Spinal cord (tissue), 10 donors: ENCODE data around the gene MAP10. TPM values are rescaled to one million over a fixed set of nuclear protein-coding genes. Genes with fewer than 3 reads are reported as not detected.

Experiments used
- DNase-seq, 6 donors: peaks; one replicate each; pipeline versions ENCODE4 v3.0.0 to v3.0.0-alpha.2; 2013 to 2015; ENCODE audit warnings: low spot score in 6 of 6, low read depth in 4 of 6
- H3K27ac ChIP-seq: one replicate; pipeline ENCODE4 v1.5.1; 2013; ENCODE audit warnings: low read depth, low read length, control low read depth
- H3K27me3 ChIP-seq: one replicate; pipeline ENCODE4 v1.6.1; 2013; ENCODE audit warnings: low read length; ENCODE audit not compliant: control insufficient read depth, insufficient read depth
- H3K36me3 ChIP-seq: one replicate; pipeline ENCODE4 v1.6.1; 2013; ENCODE audit warnings: low read length; ENCODE audit not compliant: control insufficient read depth, insufficient read depth
- H3K4me1 ChIP-seq: one replicate; pipeline ENCODE4 v1.6.1; 2013; ENCODE audit warnings: low read length; ENCODE audit not compliant: control insufficient read depth, insufficient read depth
- H3K4me3 ChIP-seq: one replicate; pipeline ENCODE4 v1.5.1; 2013; ENCODE audit warnings: low read depth, low read length, control low read depth
- H3K9me3 ChIP-seq: one replicate; pipeline ENCODE4 v1.6.1; 2013; ENCODE audit warnings: low read length; ENCODE audit not compliant: control insufficient read depth, insufficient read depth
- WGBS: methylation state at CpG from one replicate; pipeline ENCODE4 v1.1.5; 2013; ENCODE audit warnings: missing lambda C conversion rate; ENCODE audit not compliant: insufficient coverage; 5-methylcytosine and 5-hydroxymethylcytosine counted together
- polyA plus RNA-seq, 2 donors: library from polyadenylated mRNA; unstranded; fragments of 120-200 nt; gene quantifications; one replicate each; pipeline ENCODE4 v1.2.1, GENCODE V29; 2013; ENCODE audit not compliant: insufficient read length in 2 of 2
- small RNA-seq: library from RNA; depleted of rRNA; stranded (forward); fragments of <200 nt; gene quantifications from one replicate; pipeline ENCODE3, GENCODE V24; 2014; ENCODE audit warnings: low replicate concordance
- total RNA-seq, 2 donors: library from RNA; depleted of rRNA in 1 of 2; stranded (reverse); fragments of 120-200 nt in 1 of 2; fragments of >200 nt in 1 of 2; gene quantifications; one replicate each; pipeline versions ENCODE4 v1.2.3 to v1.2.4, GENCODE V29; 2013 to 2014
- donor health status: healthy.

MAP10 gene
- total and polyA plus RNA-seq, 4 donors, result 3.5 to 5.2 (median 4.7) TPM

GRCh38 chr1:232844791-232845190 is 39.6 kb downstream of the MAP10 start:
- 100% methylated on average over 1 of the region's 5 CpGs for WGBS
- DNase-seq, result no peak
- no peak overlapping the region for H3K4me3 ChIP-seq
- H3K27ac ChIP-seq, result no peak overlapping the region
- no peaks in the 10 kb centered on the region for H3K36me3 ChIP-seq
- H3K9me3 ChIP-seq, result no peaks in the 10 kb centered on the region
- no peaks in the 10 kb centered on the region for H3K27me3 ChIP-seq
- no peaks in the 10 kb centered on the region for H3K4me1 ChIP-seq

- Histone ChIP-seq H3K9me3 (no peaks in the 10 kb centered on the region), H3K27me3 (no peaks in the 10 kb centered on the region), H3K4me3 (no peak overlapping the region), H3K36me3 (no peaks in the 10 kb centered on the region), H3K27ac (no peak overlapping the region), H3K4me1 (no peaks in the 10 kb centered on the region)
- DNase-seq, result peak in 3 of 6 donors; percentile 2 to 90 (median 16)
- WGBS, result 11% methylated on average over 3 of the region's 6 CpGs
Measured at GRCh38 chr1:232845406-232845955, 40.3 kb downstream of the MAP10 start.

DNA sequence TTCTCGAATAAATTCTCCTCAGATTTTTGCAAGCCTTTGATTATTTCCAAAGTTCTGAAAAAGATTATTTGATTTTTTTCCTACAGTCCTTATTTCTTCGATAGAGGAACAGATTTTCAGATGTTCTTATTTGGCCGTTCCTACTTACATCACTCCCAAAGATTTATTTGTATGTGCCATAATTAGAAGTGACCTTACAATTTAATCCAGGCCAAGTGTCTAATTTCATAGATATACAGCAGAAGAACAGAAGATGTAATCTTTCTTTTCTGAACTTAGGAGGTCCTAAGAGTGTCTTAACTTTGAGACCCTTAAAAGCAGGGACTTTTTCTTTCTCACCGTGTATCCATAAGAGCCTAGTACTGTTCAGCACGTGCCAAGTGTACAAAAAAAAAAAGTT is 46.3 kb downstream of the MAP10 start:
- H3K27me3 ChIP-seq, result no peaks in the 10 kb centered on the region
- H3K4me1 ChIP-seq, result no peaks in the 10 kb centered on the region
- no peak overlapping the region for H3K27ac ChIP-seq
- WGBS, result no CpG with 5 or more reads among the region's 5 CpGs
- no peaks in the 10 kb centered on the region for H3K36me3 ChIP-seq
- DNase-seq, result no peak
- no peak overlapping the region for H3K4me3 ChIP-seq
- H3K9me3 ChIP-seq, result peaks cover 2% of the 10 kb centered on the region

DNA sequence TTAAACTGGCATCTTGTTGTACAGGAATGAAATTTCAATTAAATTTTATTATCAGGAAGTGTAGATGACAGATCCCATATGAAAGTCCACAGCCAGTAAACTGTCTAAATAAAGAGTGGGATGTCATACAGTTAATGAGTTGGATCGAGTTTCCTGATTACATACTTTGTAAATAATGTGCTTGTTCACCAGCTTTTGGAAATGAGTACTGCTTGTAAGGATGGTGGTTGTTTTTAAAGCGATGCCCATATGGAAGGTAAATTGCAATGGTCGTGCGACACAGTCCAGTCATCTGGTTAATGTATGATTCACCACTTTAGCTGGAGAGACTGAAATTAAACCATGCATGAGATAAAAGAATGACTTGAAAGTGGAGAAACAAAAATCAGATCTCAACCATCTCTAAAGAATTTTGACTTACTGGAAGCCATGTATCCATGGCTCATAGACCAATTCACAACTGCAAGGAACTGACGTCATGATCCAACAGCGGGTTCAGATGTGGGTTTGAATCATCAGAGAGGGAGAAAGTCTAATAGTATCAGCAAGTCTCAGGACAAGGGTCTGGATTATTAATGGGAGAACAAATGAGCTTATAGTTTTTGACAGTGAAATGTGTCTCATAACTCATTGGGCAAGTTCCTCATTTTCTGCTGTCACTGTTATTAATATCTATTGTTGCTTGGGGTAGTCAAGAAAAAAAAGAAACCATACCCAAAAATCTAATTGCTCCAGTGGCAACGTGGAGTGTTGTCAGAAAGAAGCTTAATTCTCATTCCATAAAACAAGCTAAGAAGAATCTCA is 49.0 kb downstream of the MAP10 start:
- H3K4me1 ChIP-seq, result no peaks in the 10 kb centered on the region
- H3K27ac ChIP-seq, result no peak overlapping the region

GRCh38 chr1:232854798-232855159 is 49.6 kb downstream of the MAP10 start:
- no CpG with 5 or more reads among the region's 2 CpGs for WGBS
- no peaks in the 10 kb centered on the region for H3K4me1 ChIP-seq

More for the DNA sequence above, 49.0 kb downstream of the MAP10 start:
- Histone ChIP-seq H3K36me3 (no peaks in the 10 kb centered on the region), H3K9me3 (peaks cover 2% of the 10 kb centered on the region), H3K27me3 (no peaks in the 10 kb centered on the region), H3K4me3 (no peak overlapping the region)
- DNase-seq, result peak in 2 of 6 donors; percentile 37 to 86
- 83% methylated on average over 5 of the region's 7 CpGs for WGBS

DNA sequence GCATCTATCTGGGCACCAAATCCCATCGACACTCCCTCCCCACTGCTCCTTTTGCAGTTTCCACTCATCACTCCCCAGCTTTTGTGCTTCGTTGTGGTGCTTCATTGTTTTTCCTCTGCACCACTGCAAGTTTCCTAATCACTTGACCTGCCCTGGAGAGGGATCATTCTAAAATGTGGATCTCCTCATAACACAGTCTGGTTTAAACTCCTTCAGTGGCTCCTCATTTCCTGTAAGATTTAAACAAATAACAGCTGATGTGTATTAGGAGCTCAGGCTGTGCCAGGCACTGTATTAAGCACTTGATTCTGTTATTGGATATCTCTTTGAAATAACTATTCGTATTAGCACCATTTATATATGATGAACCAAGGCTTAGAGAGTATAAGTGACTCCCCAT is 51.3 kb downstream of the MAP10 start:
- WGBS, result 67% methylated on average over 1 of the region's 3 CpGs
- H3K4me3 ChIP-seq, result no peak overlapping the region

More at GRCh38 chr1:232854798-232855159, 49.6 kb downstream of the MAP10 start:
- Histone ChIP-seq H3K27me3 (no peaks in the 10 kb centered on the region), H3K4me3 (no peak overlapping the region), H3K27ac (no peak overlapping the region), H3K36me3 (no peaks in the 10 kb centered on the region), H3K9me3 (peaks cover 2% of the 10 kb centered on the region)
- DNase-seq, result no peak

More for the DNA sequence above, 51.3 kb downstream of the MAP10 start:
- no peaks in the 10 kb centered on the region for H3K36me3 ChIP-seq
- no peak overlapping the region for H3K27ac ChIP-seq
- H3K4me1 ChIP-seq, result no peaks in the 10 kb centered on the region
- no peaks in the 10 kb centered on the region for H3K9me3 ChIP-seq
- DNase-seq, result no peak
- H3K27me3 ChIP-seq, result no peaks in the 10 kb centered on the region

Small RNA genes within 50 kb of the gene (small RNA-seq; reads per million reads assigned to genes)
- gene RNU1-74P, result not detected

Other genes with a start within 250 kb of the MAP10 start
- gene SIPA1L2, start 175.3 kb upstream of the MAP10 start, total RNA-seq, result 10 to 100 TPM; 21.2 to 52.8 TPM
- 10 to 100 TPM; 39.5 to 40.3 TPM for gene SIPA1L2, start 175.3 kb upstream of the MAP10 start, polyA plus RNA-seq
- gene NTPCR, start 145.2 kb downstream of the MAP10 start, total RNA-seq, result 10 to 100 TPM; 31.2 to 51.2 TPM
- gene NTPCR, start 145.2 kb downstream of the MAP10 start, polyA plus RNA-seq, result 10 to 100 TPM; 63.4 to 66.2 TPM